GM10248 (cell line): ENCODE data around the gene CBR1.

Source experiments
- CTCF ChIA-PET: fragments of 300-600 bp; sonication (Branson Sonifier 250); formaldehyde crosslinking; extraction: SDS; loops from one replicate; lab custom pipeline; 2021; ENCODE audit warnings: antibody characterized with exemption; lab: Yijun Ruan, JAX
- POLR2A ChIA-PET: fragments of 350-650 bp; sonication (Branson Sonifier 250); formaldehyde crosslinking; extraction: SDS; loops from one replicate; lab custom pipeline; 2020; ENCODE audit warnings: antibody characterized with exemption; lab: Yijun Ruan, JAX
- DNase-seq: peaks from one replicate; pipeline ENCODE4 v3.0.0; 2012; ENCODE audit errors: extremely low spot score
- TF ChIP-seq, protein P1 (sequence below): IDR thresholded peaks from 2 replicates; pipeline ENCODE4 v1.5.1; 2012; ENCODE audit warnings: mild to moderate bottlenecking, low read depth; ENCODE audit errors: extremely low read depth, missing control alignments, control extremely low read depth

Gene CBR1

DNA sequence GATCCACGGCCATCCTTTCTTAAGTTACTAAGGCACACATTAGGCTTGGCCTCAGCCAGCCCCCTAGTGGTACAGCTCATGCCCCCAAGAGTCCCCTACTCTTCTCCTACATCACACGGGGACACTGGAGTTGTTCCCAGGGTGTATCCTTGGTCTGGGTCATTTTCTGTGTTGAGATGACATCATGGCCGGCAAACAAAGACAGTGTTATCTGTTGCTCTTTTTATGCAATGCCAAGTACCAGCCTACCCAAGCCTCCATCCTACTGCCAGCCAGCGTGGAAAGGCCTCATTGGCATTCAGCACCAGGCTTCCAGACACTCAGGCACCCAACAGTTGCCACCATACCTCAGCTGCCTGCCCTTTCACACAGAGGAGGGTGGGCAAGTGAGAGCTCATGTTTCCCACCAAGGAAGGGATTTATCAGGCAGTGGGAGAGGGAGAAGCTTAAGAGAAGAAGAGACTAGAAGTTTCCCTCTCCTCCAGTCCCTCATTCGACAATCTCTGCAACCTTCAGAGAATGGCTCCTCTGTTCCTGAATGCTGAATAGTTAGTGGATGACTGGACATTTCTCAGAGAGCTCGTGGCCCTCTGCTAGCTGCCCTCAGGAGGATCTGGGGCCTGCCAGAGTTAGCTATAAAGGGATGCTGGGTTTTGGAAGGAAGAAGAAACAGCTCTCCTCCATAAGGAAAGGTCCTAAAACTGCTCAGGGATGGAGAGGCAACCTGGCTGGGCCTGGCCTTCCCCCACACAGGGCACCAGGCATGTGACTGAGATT lies 17.7 kb downstream of the CBR1 start:
- CTCF ChIA-PET: interaction anchor here (0.9 to 1.6 kb wide), 5 partner anchors 11 to 53 kb away, joined by 3 to 5 read pairs (median 3); no protein-coding TSS in a partner anchor
- POLR2A ChIA-PET: no interaction called here
- DNase-seq: no peak

DNA sequence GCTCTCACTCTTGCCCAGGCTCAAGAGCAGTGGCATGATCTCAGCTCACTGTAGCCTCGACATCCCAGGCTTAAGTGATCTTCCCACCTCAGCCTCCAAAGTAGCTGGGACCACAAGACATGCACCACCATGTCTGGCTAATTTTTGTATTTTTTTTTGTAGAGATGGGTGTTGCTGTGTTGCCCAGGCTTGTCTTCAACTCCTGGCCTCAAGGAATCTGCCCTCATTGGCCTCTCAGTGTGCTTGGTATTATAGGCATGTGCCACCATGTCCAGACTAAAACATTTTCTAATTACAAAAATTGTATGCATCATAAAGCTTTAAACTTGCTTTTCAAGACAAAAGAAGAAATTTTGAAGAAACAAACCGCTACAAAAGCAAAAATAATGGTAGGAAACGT lies 20.1 kb downstream of the CBR1 start:
- DNase-seq: no peak
- TF ChIP-seq, protein P1, sequence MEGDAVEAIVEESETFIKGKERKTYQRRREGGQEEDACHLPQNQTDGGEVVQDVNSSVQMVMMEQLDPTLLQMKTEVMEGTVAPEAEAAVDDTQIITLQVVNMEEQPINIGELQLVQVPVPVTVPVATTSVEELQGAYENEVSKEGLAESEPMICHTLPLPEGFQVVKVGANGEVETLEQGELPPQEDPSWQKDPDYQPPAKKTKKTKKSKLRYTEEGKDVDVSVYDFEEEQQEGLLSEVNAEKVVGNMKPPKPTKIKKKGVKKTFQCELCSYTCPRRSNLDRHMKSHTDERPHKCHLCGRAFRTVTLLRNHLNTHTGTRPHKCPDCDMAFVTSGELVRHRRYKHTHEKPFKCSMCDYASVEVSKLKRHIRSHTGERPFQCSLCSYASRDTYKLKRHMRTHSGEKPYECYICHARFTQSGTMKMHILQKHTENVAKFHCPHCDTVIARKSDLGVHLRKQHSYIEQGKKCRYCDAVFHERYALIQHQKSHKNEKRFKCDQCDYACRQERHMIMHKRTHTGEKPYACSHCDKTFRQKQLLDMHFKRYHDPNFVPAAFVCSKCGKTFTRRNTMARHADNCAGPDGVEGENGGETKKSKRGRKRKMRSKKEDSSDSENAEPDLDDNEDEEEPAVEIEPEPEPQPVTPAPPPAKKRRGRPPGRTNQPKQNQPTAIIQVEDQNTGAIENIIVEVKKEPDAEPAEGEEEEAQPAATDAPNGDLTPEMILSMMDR: no peak
- CTCF ChIA-PET: interaction anchor here (1.0 kb wide), 1 partner anchor 23 kb away, joined by 4 read pairs; no protein-coding TSS in a partner anchor
- POLR2A ChIA-PET: no interaction called here

More for the DNA sequence above, 17.7 kb downstream of the CBR1 start:
- TF ChIP-seq, protein P1: no peak

DNA sequence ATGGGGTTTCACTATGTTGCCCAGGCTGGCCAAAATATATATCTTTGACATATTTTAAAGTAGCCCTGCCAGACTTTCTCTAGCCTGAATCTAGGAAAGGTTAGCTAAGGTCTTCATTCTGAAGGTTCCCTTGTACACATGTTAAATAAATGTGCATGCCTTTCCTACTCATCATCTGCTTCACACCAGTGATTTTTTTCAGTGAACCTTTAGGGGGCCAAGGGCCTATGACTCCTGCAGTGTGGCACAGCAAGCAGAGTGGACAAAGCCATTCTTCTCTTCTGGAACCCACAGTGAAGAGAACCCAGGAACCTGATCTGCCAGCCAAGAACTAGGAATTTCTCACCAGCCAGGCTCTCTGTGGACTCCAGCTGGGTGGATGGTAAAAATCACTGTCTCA lies 22.9 kb downstream of the CBR1 start:
- CTCF ChIA-PET: no interaction called here
- DNase-seq: no peak
- TF ChIP-seq, protein P1: no peak
- POLR2A ChIA-PET: no interaction called here

DNA sequence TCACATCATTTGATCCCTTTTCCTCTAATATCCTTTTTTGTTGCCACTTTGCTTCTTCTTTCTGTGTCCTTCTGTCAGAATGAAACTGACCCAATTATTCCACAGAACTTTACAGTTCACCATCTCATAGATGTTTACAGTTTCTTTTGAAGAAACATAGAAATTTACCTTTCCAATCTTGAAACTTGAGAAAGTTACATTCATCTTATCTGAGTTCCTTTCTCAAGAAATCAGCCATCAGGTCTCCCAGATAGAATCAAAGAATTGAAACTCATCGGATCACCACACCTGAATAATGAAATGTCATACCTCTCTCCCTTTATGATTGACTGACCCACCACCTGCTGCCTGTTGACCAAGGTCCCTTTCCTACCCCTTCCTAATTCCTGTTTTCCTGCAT lies 23.7 kb downstream of the CBR1 start:
- CTCF ChIA-PET: no interaction called here
- POLR2A ChIA-PET: no interaction called here
- DNase-seq: no peak
- TF ChIP-seq, protein P1: no peak

DNA sequence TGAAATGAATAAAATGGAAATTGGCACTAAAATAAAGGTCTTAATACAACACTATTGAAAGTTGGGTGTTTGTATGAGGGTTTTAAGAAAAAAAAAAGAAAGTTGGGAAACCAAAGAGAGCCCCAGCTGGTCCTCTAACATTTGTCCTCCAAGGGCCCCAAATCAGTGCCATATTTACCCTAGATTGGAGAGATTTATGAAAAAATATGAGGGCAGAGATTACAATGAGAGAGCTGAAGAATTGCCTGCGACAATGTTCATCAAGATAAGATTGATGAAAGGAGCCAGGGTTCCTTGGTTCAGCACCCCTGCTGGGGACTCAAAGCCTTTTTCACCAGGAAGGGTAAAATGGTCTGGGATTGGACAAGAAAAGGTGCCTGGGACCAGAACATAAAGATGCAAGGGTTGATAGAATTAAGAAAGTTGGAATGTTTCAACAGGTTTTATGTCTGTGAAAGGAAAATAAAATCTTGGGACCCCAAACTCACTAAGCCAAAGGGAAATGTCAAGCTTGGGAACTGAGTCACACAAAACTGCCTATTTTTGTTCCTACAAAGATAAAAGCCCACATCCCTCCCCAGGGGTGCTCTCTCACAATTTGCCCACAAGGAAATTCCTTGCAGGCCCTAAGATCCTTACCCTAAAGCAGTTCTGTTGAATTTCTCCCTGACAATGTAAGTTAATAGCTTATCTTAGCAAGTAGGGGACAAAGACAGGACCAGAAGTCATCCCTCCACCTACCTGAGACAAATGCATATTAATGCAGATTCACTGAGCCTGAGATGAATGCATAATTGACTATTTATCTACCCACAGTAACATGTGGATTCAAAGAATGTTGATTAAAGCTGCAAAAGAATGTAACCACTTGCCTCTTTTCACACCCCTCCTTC lies 26.8 kb downstream of the CBR1 start:
- POLR2A ChIA-PET: no interaction called here
- TF ChIP-seq, protein P1: no peak
- CTCF ChIA-PET: interaction anchor here (1.8 to 2.3 kb wide), 3 partner anchors 15 to 37 kb away, joined by 4 to 9 read pairs (median 5); no protein-coding TSS in a partner anchor
- no peak for DNase-seq
